Liver (tissue), 9 donors: Measurements from ENCODE around the gene ALK. TPM values are rescaled to one million over a fixed set of nuclear protein-coding genes. Genes with fewer than 3 reads are reported as not detected.

Source experiments
- DNase-seq: peaks from one replicate; pipeline ENCODE4 v3.0.0-alpha.2; 2017; ENCODE audit warnings: low spot score
- H3K27ac ChIP-seq, 2 donors: one replicate each; pipeline ENCODE4 v1.7.0; 2013; ENCODE audit warnings: inconsistent platforms in 2 of 2, low read length in 2 of 2, control low read depth in 1 of 2, low read depth in 1 of 2, mild to moderate bottlenecking in 1 of 2
- H3K27me3 ChIP-seq, 4 donors: one replicate each; pipeline versions ENCODE4 v1.6.1 to v1.7.0; 2013; ENCODE audit warnings: low read length in 3 of 4, inconsistent platforms in 1 of 4, mild to moderate bottlenecking in 1 of 4, moderate library complexity in 1 of 4; ENCODE audit not compliant: control insufficient read depth in 4 of 4, insufficient read depth in 4 of 4
- H3K36me3 ChIP-seq, 4 donors: one replicate each; pipeline versions ENCODE4 v1.6.1 to v1.7.0; 2013; ENCODE audit warnings: low read length in 3 of 4, mild to moderate bottlenecking in 3 of 4, low read depth in 1 of 4, moderate library complexity in 1 of 4; ENCODE audit not compliant: control insufficient read depth in 4 of 4, insufficient read depth in 3 of 4
- H3K4me1 ChIP-seq, 4 donors: one replicate each; pipeline versions ENCODE4 v1.6.1 to v1.7.0; 2013; ENCODE audit warnings: low read length in 3 of 4, mild to moderate bottlenecking in 3 of 4, moderate library complexity in 1 of 4; ENCODE audit not compliant: control insufficient read depth in 4 of 4, insufficient read depth in 4 of 4
- H3K4me3 ChIP-seq, 3 donors: one replicate each; pipeline versions ENCODE4 v1.6.1 to v1.7.0; 2013; ENCODE audit warnings: low read length in 3 of 3, control low read depth in 1 of 3, low read depth in 1 of 3, mild to moderate bottlenecking in 1 of 3
- H3K9ac ChIP-seq, 2 donors: one replicate each; pipeline ENCODE4 v1.7.0; 2013; ENCODE audit warnings: low read length in 2 of 2, mild to moderate bottlenecking in 2 of 2, moderate library complexity in 2 of 2, control low read depth in 1 of 2, low read depth in 1 of 2
- H3K9me3 ChIP-seq, 4 donors: one replicate each; pipeline versions ENCODE4 v1.6.1 to v1.7.0; 2013; ENCODE audit warnings: low read length in 3 of 4; ENCODE audit not compliant: control insufficient read depth in 4 of 4
- ATF3 ChIP-seq: IDR thresholded peaks from 2 replicates; pipeline ENCODE4 v1.6.1; 2016; ENCODE audit warnings: antibody characterized with exemption
- CTCF ChIP-seq: fragments of 150-350 bp; IDR thresholded peaks from 2 replicates; pipeline ENCODE4 v1.5.1; 2017; ENCODE audit warnings: improper control_type of control experiment, low read depth, low read length; ENCODE audit not compliant: missing input control
- EGR1 ChIP-seq, 2 donors: IDR thresholded peaks; 2 replicates each; pipeline ENCODE4 v1.6.1; 2016 to 2018; ENCODE audit warnings: antibody characterized with exemption in 2 of 2, low read depth in 2 of 2
- FOXA1 ChIP-seq: IDR thresholded peaks from 2 replicates; pipeline ENCODE4 v1.6.1; 2016; ENCODE audit warnings: antibody characterized with exemption
- FOXA2 ChIP-seq: IDR thresholded peaks from 2 replicates; pipeline ENCODE4 v1.6.1; 2016; ENCODE audit warnings: antibody characterized with exemption
- GABPA ChIP-seq, 2 donors: IDR thresholded peaks in 1 of 2; conservative IDR thresholded peaks in 1 of 2; 2 replicates each; pipeline ENCODE4 v1.6.1; 2016; ENCODE audit warnings: antibody characterized with exemption in 2 of 2, mild to moderate bottlenecking in 1 of 2, moderate library complexity in 1 of 2
- HNF4A ChIP-seq, 2 donors: conservative IDR thresholded peaks; 2 replicates each; pipeline ENCODE4 v1.6.1; 2016; ENCODE audit warnings: antibody characterized with exemption in 2 of 2, mild to moderate bottlenecking in 2 of 2
- JUND ChIP-seq, 2 donors: IDR thresholded peaks; 2 replicates each; pipeline ENCODE4 v1.6.1; 2016; ENCODE audit warnings: antibody characterized with exemption in 2 of 2
- MAX ChIP-seq: IDR thresholded peaks from 2 replicates; pipeline ENCODE4 v1.6.1; 2016; ENCODE audit warnings: antibody characterized with exemption
- NR2F2 ChIP-seq: IDR thresholded peaks from 2 replicates; pipeline ENCODE4 v1.6.1; 2016; ENCODE audit warnings: antibody characterized with exemption
- RAD21 ChIP-seq, 2 donors: IDR thresholded peaks; 2 replicates each; pipeline ENCODE4 v1.6.1; 2016; ENCODE audit warnings: antibody characterized with exemption in 2 of 2, mild to moderate bottlenecking in 2 of 2
- RXRA ChIP-seq, 2 donors: IDR thresholded peaks; 2 replicates each; pipeline ENCODE4 v1.6.1; 2017 to 2018; ENCODE audit warnings: antibody characterized with exemption in 2 of 2, mild to moderate bottlenecking in 1 of 2
- SP1 ChIP-seq: IDR thresholded peaks from 2 replicates; pipeline ENCODE4 v1.6.1; 2018; ENCODE audit warnings: antibody characterized with exemption, mild to moderate bottlenecking
- TAF1 ChIP-seq: conservative IDR thresholded peaks from 2 replicates; pipeline ENCODE4 v1.6.1; 2016; ENCODE audit warnings: antibody characterized with exemption, mild to moderate bottlenecking
- YY1 ChIP-seq: IDR thresholded peaks from 2 replicates; pipeline ENCODE4 v1.6.1; 2016; ENCODE audit warnings: antibody characterized with exemption, mild to moderate bottlenecking
- WGBS: extraction: QIAGEN DNeasy Blood & Tissue Kit; methylation state at CpG from one replicate; pipeline ENCODE4 v1.1.7; 2013; 5-methylcytosine and 5-hydroxymethylcytosine counted together
- polyA plus RNA-seq, 2 donors: library from polyadenylated mRNA; stranded (reverse) in 1 of 2; unstranded in 1 of 2; fragments of 200-250 nt in 1 of 2; fragments of >200 nt in 1 of 2; fragmentation: Nextera tagmentation in 1 of 2; extraction: Ambion mirVana in 1 of 2; gene quantifications; one replicate each; pipeline versions ENCODE4 v1.2.1 to v1.2.3, GENCODE V29; 2013 to 2015
- total RNA-seq, 2 donors: library from RNA; depleted of rRNA; stranded (reverse); fragments of >200 nt; gene quantifications; one replicate each; pipeline ENCODE4 v1.2.3, GENCODE V29; 2014
- TF ChIP-seq, protein P1 (sequence below): IDR thresholded peaks from 2 replicates; pipeline ENCODE4 v1.6.1; 2016; ENCODE audit warnings: antibody characterized with exemption
- TF ChIP-seq, protein P2 (sequence below): IDR thresholded peaks from 2 replicates; pipeline ENCODE4 v1.6.1; 2016; ENCODE audit warnings: antibody characterized with exemption, mild to moderate bottlenecking
- donor health status: healthy.
- donor health status: healthy.
- donor health status: healthy.
- donor health status: healthy.
- donor health status: healthy.

The ALK gene
- total and polyA plus RNA-seq, 4 donors = under 0.01 TPM; not detected in 3

GRCh38 chr2:29360016-29360784 lies 561.2 kb downstream of the ALK start:
- Histone ChIP-seq H3K27ac (no peak overlapping the region), H3K36me3 (no peaks in the 10 kb centered on the region), H3K27me3 (no peaks in the 10 kb centered on the region), H3K9me3 (no peaks in the 10 kb centered on the region), H3K9ac (no peak overlapping the region), H3K4me3 (no peak overlapping the region), H3K4me1 (no peaks in the 10 kb centered on the region)
- WGBS = 49% methylated on average over 3 of the region's 3 CpGs
- TF ChIP-seq RAD21 (IDR thresholded peaks at IDR 0.05) (no peak), JUND (IDR thresholded peaks at IDR 0.05) (no peak), FOXA1 (no peak), SP1 (no peak), EGR1 (IDR thresholded peaks at IDR 0.05; ENCODE audit: low read depth in 2 of 2) (no peak), YY1 (no peak), NR2F2 (no peak), FOXA2 (no peak), GABPA (IDR thresholded peaks at IDR 0.05 in 1 of 2, conservative IDR thresholded peaks at IDR 0.05 in 1 of 2) (no peak)
- TF ChIP-seq, protein P1, sequence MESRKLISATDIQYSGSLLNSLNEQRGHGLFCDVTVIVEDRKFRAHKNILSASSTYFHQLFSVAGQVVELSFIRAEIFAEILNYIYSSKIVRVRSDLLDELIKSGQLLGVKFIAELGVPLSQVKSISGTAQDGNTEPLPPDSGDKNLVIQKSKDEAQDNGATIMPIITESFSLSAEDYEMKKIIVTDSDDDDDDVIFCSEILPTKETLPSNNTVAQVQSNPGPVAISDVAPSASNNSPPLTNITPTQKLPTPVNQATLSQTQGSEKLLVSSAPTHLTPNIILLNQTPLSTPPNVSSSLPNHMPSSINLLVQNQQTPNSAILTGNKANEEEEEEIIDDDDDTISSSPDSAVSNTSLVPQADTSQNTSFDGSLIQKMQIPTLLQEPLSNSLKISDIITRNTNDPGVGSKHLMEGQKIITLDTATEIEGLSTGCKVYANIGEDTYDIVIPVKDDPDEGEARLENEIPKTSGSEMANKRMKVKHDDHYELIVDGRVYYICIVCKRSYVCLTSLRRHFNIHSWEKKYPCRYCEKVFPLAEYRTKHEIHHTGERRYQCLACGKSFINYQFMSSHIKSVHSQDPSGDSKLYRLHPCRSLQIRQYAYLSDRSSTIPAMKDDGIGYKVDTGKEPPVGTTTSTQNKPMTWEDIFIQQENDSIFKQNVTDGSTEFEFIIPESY = no peak
- TF ChIP-seq, protein P2, sequence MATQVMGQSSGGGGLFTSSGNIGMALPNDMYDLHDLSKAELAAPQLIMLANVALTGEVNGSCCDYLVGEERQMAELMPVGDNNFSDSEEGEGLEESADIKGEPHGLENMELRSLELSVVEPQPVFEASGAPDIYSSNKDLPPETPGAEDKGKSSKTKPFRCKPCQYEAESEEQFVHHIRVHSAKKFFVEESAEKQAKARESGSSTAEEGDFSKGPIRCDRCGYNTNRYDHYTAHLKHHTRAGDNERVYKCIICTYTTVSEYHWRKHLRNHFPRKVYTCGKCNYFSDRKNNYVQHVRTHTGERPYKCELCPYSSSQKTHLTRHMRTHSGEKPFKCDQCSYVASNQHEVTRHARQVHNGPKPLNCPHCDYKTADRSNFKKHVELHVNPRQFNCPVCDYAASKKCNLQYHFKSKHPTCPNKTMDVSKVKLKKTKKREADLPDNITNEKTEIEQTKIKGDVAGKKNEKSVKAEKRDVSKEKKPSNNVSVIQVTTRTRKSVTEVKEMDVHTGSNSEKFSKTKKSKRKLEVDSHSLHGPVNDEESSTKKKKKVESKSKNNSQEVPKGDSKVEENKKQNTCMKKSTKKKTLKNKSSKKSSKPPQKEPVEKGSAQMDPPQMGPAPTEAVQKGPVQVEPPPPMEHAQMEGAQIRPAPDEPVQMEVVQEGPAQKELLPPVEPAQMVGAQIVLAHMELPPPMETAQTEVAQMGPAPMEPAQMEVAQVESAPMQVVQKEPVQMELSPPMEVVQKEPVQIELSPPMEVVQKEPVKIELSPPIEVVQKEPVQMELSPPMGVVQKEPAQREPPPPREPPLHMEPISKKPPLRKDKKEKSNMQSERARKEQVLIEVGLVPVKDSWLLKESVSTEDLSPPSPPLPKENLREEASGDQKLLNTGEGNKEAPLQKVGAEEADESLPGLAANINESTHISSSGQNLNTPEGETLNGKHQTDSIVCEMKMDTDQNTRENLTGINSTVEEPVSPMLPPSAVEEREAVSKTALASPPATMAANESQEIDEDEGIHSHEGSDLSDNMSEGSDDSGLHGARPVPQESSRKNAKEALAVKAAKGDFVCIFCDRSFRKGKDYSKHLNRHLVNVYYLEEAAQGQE = no peak
- no peak for DNase-seq

DNA sequence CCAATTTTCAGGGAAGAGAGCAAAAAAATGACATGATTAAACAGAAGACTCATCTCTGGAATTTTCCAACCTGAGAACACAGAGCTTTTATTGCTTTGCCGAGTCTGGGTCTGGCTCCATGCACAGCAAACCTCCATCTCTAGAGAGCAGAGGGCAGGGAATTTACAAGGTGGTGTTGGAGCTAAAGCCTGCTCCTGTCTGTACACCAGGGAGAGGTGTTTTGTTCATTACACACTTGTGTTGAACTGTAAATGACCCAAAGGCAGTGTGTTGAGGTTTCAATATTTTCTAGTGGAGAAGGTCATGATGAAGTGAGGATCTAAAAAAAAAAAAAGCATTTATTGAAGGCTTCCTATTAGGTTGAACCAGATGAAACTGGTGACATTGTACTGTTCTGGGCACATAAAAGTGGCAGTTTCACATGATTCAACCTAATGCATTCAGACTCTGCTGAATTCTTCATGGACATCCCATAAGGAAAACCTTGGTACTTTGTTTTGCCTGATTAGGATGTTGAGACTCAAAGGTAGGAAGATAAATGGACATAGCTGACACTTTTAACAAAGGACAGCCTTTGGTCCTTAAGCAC lies 567.9 kb downstream of the ALK start:
- DNase-seq = no peak
- H3K4me1 ChIP-seq = no peaks in the 10 kb centered on the region
- H3K27me3 ChIP-seq = no peaks in the 10 kb centered on the region
- no peaks in the 10 kb centered on the region for H3K9me3 ChIP-seq
- no peak overlapping the region for H3K4me3 ChIP-seq
- no peaks in the 10 kb centered on the region for H3K36me3 ChIP-seq
- no peak overlapping the region for H3K9ac ChIP-seq
- 89% methylated on average over 1 of the region's 1 CpG for WGBS
- no peak overlapping the region for H3K27ac ChIP-seq
- TF ChIP-seq TAF1 (no peak), CTCF (no peak), ATF3 (no peak), FOXA2 (no peak), SP1 (no peak), YY1 (no peak), RXRA (IDR thresholded peaks at IDR 0.05) (no peak), GABPA (IDR thresholded peaks at IDR 0.05 in 1 of 2, conservative IDR thresholded peaks at IDR 0.05 in 1 of 2) (no peak), HNF4A (conservative IDR thresholded peaks at IDR 0.05) (no peak), FOXA1 (no peak), JUND (IDR thresholded peaks at IDR 0.05) (no peak), MAX (no peak), RAD21 (IDR thresholded peaks at IDR 0.05) (no peak), EGR1 (IDR thresholded peaks at IDR 0.05; ENCODE audit: low read depth in 2 of 2) (no peak), NR2F2 (no peak)
- TF ChIP-seq, protein P2 = no peak
